ENCODE measurements around the gene NEU3. TPM values are rescaled to one million over a fixed set of nuclear protein-coding genes. Genes with fewer than 3 reads are reported as not detected.

Gene NEU3
- total and polyA plus RNA-seq, 2 of the 4 experiments (the other 2 are of a cell fraction): 5.5 to 10.6 TPM

- no peak overlapping the region for H2BK20ac ChIP-seq (ENCODE audit: low read depth, low read length)
- no peak overlapping the region for H3K4me3 ChIP-seq (ENCODE audit: insufficient read depth, low read depth, low read length)
- intact Hi-C loops (cut with micrococcal nuclease): no loop called here
- H4K20me1 ChIP-seq (ENCODE audit: insufficient read depth, low read length): peaks cover 4% of the 10 kb centered on the region; the same call in 1 of the 2 replicates
- peak overlapping the region; percentile 14; the same call in 1 of the 2 replicates for H3K4ac ChIP-seq (ENCODE audit: low read depth, low read length)
- H3K79me1 ChIP-seq (ENCODE audit: low read depth in 1 of 2, low read length in 2 of 2): no peaks in the 10 kb centered on the region
- H4K5ac ChIP-seq (ENCODE audit: low read depth, low read length): 0 out of 2 replicates have a peak overlapping the region, but pooled peaks have one; percentile 2
- POLR2A ChIA-PET (ENCODE audit: unreplicated experiment): no interaction called here
- H3K9me3 ChIP-seq (ENCODE audit: control insufficient read depth, insufficient read depth, low read length): no peaks in the 10 kb centered on the region
- DNase-seq: peak; percentile 45
- TF ChIP-seq RCOR1 (IDR thresholded peaks at IDR 0.05; ENCODE audit: insufficient replicate concordance, low read length): no peak
- TF ChIP-seq MAFK (IDR thresholded peaks at IDR 0.05; ENCODE audit: low read depth, low read length): peak; percentile 56
- H3K23ac ChIP-seq (ENCODE audit: low read depth, low read length): no peak overlapping the region
- no peak overlapping the region for H4K91ac ChIP-seq (ENCODE audit: insufficient read depth, low read depth, low read length)
- no TSS peak for BruUV-seq (replicated peaks)
- peaks cover 18% of the 10 kb centered on the region for H3K9me1 ChIP-seq (ENCODE audit: insufficient read depth, low read length)
- no peaks in the 10 kb centered on the region for H3K27me3 ChIP-seq (ENCODE audit: control insufficient read depth, insufficient read depth, low read length)
- no peak overlapping the region for H2AFZ ChIP-seq (replicated peaks; ENCODE audit: low read length, poor library complexity)
- no peak overlapping the region for H2BK5ac ChIP-seq (ENCODE audit: low read depth, low read length, poor library complexity, severe bottlenecking)
- H4K8ac ChIP-seq (ENCODE audit: low read depth in 2 of 2, low read length in 2 of 2): 0 out of 4 replicates have a peak overlapping the region, but pooled peaks of 1 of the 2 experiments have one; percentile 6
- 0 out of 2 replicates have a peak overlapping the region, but pooled peaks have one; percentile 20 for H3K14ac ChIP-seq (replicated peaks; ENCODE audit: low read depth, low read length)
- H3K9ac ChIP-seq (ENCODE audit: low read depth, low read length): no peak overlapping the region
- no peaks in the 10 kb centered on the region for H3K36me3 ChIP-seq (ENCODE audit: control insufficient read depth, insufficient read depth, low read length)
- H3K4me1 ChIP-seq (ENCODE audit: control insufficient read depth, insufficient read depth, low read length): peaks cover 11% of the 10 kb centered on the region
- 0 out of 2 replicates have a peak overlapping the region, but pooled peaks have one; percentile 31 for H2AK5ac ChIP-seq (ENCODE audit: low read depth, low read length)
- no peak overlapping the region; the same call in 1 of the 2 replicates for H2BK120ac ChIP-seq (ENCODE audit: low read depth, low read length)
- CTCF ChIA-PET: interaction anchor here (1.3 to 1.5 kb wide), 2 partner anchors 10 to 24 kb away, joined by 3 to 10 read pairs; no protein-coding TSS in a partner anchor
- dilution Hi-C loops (cut with HindIII; ENCODE audit: low sequenced_read_pairs, unreplicated experiment): no loop called here
- peak overlapping the region; percentile 76; the same call in 1 of the 2 replicates for H3K18ac ChIP-seq (ENCODE audit: low read depth, low read length)
- peak overlapping the region; percentile 57; the same call in 1 of the 2 replicates for H3K27ac ChIP-seq (ENCODE audit: insufficient read depth, low read length)
- H3K56ac ChIP-seq (ENCODE audit: extremely low read depth, insufficient read depth, low read length): no peak overlapping the region
- in situ Hi-C loops (cut with MboI; ENCODE audit: low sequenced_read_pairs): no loop called here
- no peak overlapping the region for H2AK9ac ChIP-seq (replicated peaks; ENCODE audit: low read depth, low read length, poor library complexity)
- no peak overlapping the region; the same call in 2 of the 3 replicates for H2BK15ac ChIP-seq (ENCODE audit: low read depth, low read length)
- no peak overlapping the region for H3K4me2 ChIP-seq (ENCODE audit: low read depth, low read length)
- no peak for ATAC-seq (ENCODE audit: low read depth)
Observed at GRCh38 chr11:75013051-75013450, 24.3 kb downstream of the NEU3 start.
